Measurements from ENCODE around the gene PCDHA4. TPM values are rescaled to one million over a fixed set of nuclear protein-coding genes. Genes with fewer than 3 reads are reported as not detected.
"Not testable (repeated sequence)": the region's sequence is repeated elsewhere in the genome, so short reads cannot be mapped to it uniquely, and the experiment has no call there.

The PCDHA4 gene
- total RNA-seq, result 0.32 and 0.43 TPM in 2 replicates

GRCh38 chr5:140806834-140807775 lies at the start of gene PCDHA4:
PCDHA4 (plus strand) TSS chr5:140807068.
- peak; percentile 19 for DNase-seq (ENCODE audit: low read depth)
- peak; percentile 38 for TF ChIP-seq CTCF (IDR thresholded peaks at IDR 0.05; ENCODE audit: insufficient read depth, low read depth, low read length)
- H3K4me3 ChIP-seq (ENCODE audit: low read depth, low read length), result peak within 1 kb of the TSS; percentile 32

- peak; percentile 4 for DNase-seq (ENCODE audit: low read depth)
- TF ChIP-seq CTCF (IDR thresholded peaks at IDR 0.05; ENCODE audit: insufficient read depth, low read depth, low read length), result no peak
- no peak overlapping the region for H3K4me3 ChIP-seq (ENCODE audit: low read depth, low read length)
Measured at GRCh38 chr5:140764177-140764973, 42.5 kb upstream of the PCDHA4 start.

GRCh38 chr5:140767444-140767843 lies 39.4 kb upstream of the PCDHA4 start:
- TF ChIP-seq CTCF (IDR thresholded peaks at IDR 0.05; ENCODE audit: insufficient read depth, low read depth, low read length), result no peak
- no peak overlapping the region for H3K4me3 ChIP-seq (ENCODE audit: low read depth, low read length)
- no peak for DNase-seq (ENCODE audit: low read depth)

GRCh38 chr5:140780512-140780911 lies 26.4 kb upstream of the PCDHA4 start:
- no peak for DNase-seq (ENCODE audit: low read depth)
- no peak overlapping the region for H3K4me3 ChIP-seq (ENCODE audit: low read depth, low read length)
- TF ChIP-seq CTCF (IDR thresholded peaks at IDR 0.05; ENCODE audit: insufficient read depth, low read depth, low read length), result no peak

GRCh38 chr5:140785905-140786686 lies 20.8 kb upstream of the PCDHA4 start, which contains the start of gene PCDHA1:
PCDHA1 (plus strand) TSS chr5:140786140.
- H3K4me3 ChIP-seq (ENCODE audit: low read depth, low read length), result no peak within 1 kb of the TSS
- DNase-seq (ENCODE audit: low read depth), result no peak
- no peak for TF ChIP-seq CTCF (IDR thresholded peaks at IDR 0.05; ENCODE audit: insufficient read depth, low read depth, low read length)

- not testable (repeated sequence) for DNase-seq (ENCODE audit: low read depth); H3K4me3 ChIP-seq (ENCODE audit: low read depth, low read length)
Measured at GRCh38 chr5:140787422-140787821, 19.4 kb upstream of the PCDHA4 start.

GRCh38 chr5:140787849-140788504 lies 18.9 kb upstream of the PCDHA4 start:
- DNase-seq (ENCODE audit: low read depth); H3K4me3 ChIP-seq (ENCODE audit: low read depth, low read length): not testable (repeated sequence)
